ENCODE data around the gene EGF.

Gene EGF

DNA sequence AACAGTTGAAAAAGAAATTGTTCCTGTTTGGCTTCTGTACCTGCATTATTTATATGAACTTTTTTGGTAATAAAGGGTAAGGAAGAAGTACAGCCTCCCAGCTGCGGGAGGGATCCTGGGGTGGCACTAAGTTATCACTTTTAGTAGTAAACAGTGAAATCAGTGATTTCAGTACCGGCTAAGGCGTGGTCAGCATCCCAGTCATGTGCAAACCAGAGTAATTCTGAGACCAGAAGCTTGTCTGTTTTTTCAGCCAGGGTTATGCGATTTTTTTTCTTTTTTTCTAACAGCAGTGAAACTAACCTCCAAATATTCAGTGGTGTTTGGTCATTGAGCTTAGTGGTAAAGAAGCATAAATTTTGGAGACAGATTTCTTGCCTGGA lies 3.3 kb downstream of the EGF start:
- no peak for DNase-seq (ENCODE audit: low read depth)
- TF ChIP-seq POLR2A (IDR thresholded peaks at IDR 0.05; ENCODE audit: extremely low read depth, insufficient read length), result no peak
- no peak for TF ChIP-seq MYC (IDR thresholded peaks at IDR 0.05; ENCODE audit: low read depth, low read length)
- TF ChIP-seq, protein P1, sequence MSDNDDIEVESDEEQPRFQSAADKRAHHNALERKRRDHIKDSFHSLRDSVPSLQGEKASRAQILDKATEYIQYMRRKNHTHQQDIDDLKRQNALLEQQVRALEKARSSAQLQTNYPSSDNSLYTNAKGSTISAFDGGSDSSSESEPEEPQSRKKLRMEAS (IDR thresholded peaks at IDR 0.05; ENCODE audit: low read depth, low read length), result no peak
- no peak for TF ChIP-seq CTCF (IDR thresholded peaks at IDR 0.05; ENCODE audit: low read depth, low read length)
- H3K4me3 ChIP-seq (ENCODE audit: low read depth, low read length), result no peak overlapping the region

GRCh38 chr4:109921384-109921808 lies 8.7 kb downstream of the EGF start:
- TF ChIP-seq POLR2A (IDR thresholded peaks at IDR 0.05; ENCODE audit: extremely low read depth, insufficient read length), result no peak
- no peak for TF ChIP-seq CTCF (IDR thresholded peaks at IDR 0.05; ENCODE audit: low read depth, low read length)
- TF ChIP-seq, protein P1 (IDR thresholded peaks at IDR 0.05; ENCODE audit: low read depth, low read length), result no peak
- no peak overlapping the region for H3K4me3 ChIP-seq (ENCODE audit: low read depth, low read length)
- no peak for DNase-seq (ENCODE audit: low read depth)

- TF ChIP-seq CTCF (IDR thresholded peaks at IDR 0.05; ENCODE audit: low read depth, low read length) (no peak), MYC (IDR thresholded peaks at IDR 0.05; ENCODE audit: low read depth, low read length) (no peak)
- TF ChIP-seq, protein P1 (IDR thresholded peaks at IDR 0.05; ENCODE audit: low read depth, low read length), result no peak
- DNase-seq (ENCODE audit: low read depth), result no peak
- no peak overlapping the region for H3K4me3 ChIP-seq (ENCODE audit: low read depth, low read length)
Observed at GRCh38 chr4:109925396-109925795, 12.7 kb downstream of the EGF start.

- no peak for DNase-seq (ENCODE audit: low read depth)
- no peak overlapping the region for H3K4me3 ChIP-seq (ENCODE audit: low read depth, low read length)
- TF ChIP-seq, protein P1 (IDR thresholded peaks at IDR 0.05; ENCODE audit: low read depth, low read length), result no peak
- no peak for TF ChIP-seq POLR2A (IDR thresholded peaks at IDR 0.05; ENCODE audit: extremely low read depth, insufficient read length)
- TF ChIP-seq MYC (IDR thresholded peaks at IDR 0.05; ENCODE audit: low read depth, low read length), result no peak
- TF ChIP-seq CTCF (IDR thresholded peaks at IDR 0.05; ENCODE audit: low read depth, low read length), result no peak
Observed at GRCh38 chr4:109928327-109929045, 15.8 kb downstream of the EGF start.

DNA sequence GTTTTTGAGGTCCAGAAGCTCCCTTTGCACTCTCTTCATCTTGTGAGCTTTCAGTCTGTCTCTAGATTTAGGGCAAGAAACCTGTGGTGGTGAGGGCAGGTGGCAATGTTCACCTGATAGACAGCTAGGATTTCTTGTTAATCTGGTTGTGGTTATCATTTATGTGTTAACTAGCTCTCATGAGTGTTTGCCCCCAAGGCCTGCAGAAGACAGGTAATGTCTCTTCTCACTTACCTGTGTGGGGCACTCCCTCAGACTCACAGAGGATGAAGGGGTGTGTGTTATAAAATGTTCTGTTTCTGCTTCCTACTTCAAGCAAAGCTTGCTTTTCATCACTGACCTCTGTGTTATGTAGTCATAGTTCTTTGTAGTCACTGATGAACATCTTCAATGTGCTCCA lies 17.8 kb downstream of the EGF start:
- H3K4me3 ChIP-seq (ENCODE audit: low read depth, low read length), result no peak overlapping the region
- no peak for DNase-seq (ENCODE audit: low read depth)
- no peak for TF ChIP-seq POLR2A (IDR thresholded peaks at IDR 0.05; ENCODE audit: extremely low read depth, insufficient read length)
- TF ChIP-seq, protein P1 (IDR thresholded peaks at IDR 0.05; ENCODE audit: low read depth, low read length), result no peak
- no peak for TF ChIP-seq MYC (IDR thresholded peaks at IDR 0.05; ENCODE audit: low read depth, low read length)
- TF ChIP-seq CTCF (IDR thresholded peaks at IDR 0.05; ENCODE audit: low read depth, low read length), result no peak
